DND-41 (cell line): Measurements from ENCODE around the gene CCN5.

Source experiments
- CTCF ChIP-seq: IDR thresholded peaks from 2 replicates; pipeline ENCODE4 v1.5.1; 2012; ENCODE audit warnings: borderline replicate concordance, low read length, moderate library complexity, mild to moderate bottlenecking; ENCODE audit not compliant: poor library complexity, severe bottlenecking; ENCODE audit errors: extremely low read depth
- EZH2 ChIP-seq: IDR thresholded peaks from 3 replicates; pipeline ENCODE4 v1.6.1; 2012; ENCODE audit warnings: borderline replicate concordance, low read depth, mild to moderate bottlenecking, moderate library complexity, low read length, inconsistent platforms; ENCODE audit not compliant: severe bottlenecking

- TF ChIP-seq CTCF (no peak), EZH2 (no peak)
These were observed 21.0 kb upstream of the CCN5 start for GRCh38 chr20:44694159-44694558.
